Left renal cortex interstitium (tissue), 4 donors: ENCODE data around the gene CPN2. TPM values are rescaled to one million over a fixed set of nuclear protein-coding genes. Genes with fewer than 3 reads are reported as not detected.

Experiments
- DNase-seq, 4 donors: peaks; one replicate each; pipeline ENCODE4 v3.0.0-alpha.2; 2013; ENCODE audit warnings: low read depth in 4 of 4, low spot score in 2 of 4, missing footprints in 1 of 4
- polyA plus RNA-seq, 4 donors: library from polyadenylated mRNA; unstranded; fragments of 120-200 nt; gene quantifications; one replicate each; pipeline ENCODE4 v1.2.1, GENCODE V29; 2013; ENCODE audit not compliant: insufficient read length in 4 of 4

The CPN2 gene
- polyA plus RNA-seq, 4 donors, result 0.19 to 0.88 (median 0.67) TPM

GRCh38 chr3:194382196-194382891 lies 31.2 kb upstream of the CPN2 start:
- no peak for DNase-seq

DNA sequence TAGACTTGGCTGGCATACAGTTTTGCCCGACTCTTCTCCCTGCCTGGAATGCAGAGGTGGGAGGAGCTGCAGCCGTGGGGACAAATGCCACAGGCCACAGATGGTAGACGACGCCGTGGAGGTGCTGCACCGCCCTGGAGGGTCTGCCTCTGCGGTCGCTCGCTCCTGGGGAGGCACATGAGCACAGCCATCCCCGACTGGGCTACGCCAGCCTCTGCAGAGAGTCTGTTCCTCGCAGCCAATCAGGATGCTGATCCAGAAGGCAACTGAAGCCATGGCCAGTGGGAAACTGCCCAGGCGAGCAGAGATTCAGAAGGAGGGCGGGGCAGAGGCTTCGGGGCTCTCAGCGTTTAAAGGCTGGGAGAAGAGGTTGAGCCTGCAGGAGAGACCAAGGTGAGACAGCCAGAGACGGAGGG lies 30.3 kb upstream of the CPN2 start:
- no peak for DNase-seq

DNA sequence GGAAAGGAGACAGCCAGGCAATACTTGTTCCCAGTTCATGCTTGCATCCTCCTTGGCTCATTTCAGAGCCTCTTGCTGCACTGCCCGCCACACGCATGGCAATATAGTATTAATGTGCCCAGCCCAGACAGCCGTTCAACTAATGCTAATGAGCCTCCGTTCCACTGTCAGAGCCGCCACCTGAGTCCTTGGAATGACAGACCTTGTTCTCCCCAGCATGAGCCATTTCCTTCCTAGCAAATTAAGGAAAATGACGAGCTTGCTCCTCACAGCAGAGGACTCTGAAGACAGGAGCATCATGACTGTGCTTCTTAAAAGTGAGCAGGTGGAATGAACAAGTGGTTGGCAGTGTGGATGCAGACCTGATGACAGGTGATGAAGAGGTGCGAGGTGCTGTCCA lies 29.2 kb upstream of the CPN2 start:
- no peak for DNase-seq

GRCh38 chr3:194379651-194380050 lies 28.5 kb upstream of the CPN2 start:
- DNase-seq, result no peak

DNA sequence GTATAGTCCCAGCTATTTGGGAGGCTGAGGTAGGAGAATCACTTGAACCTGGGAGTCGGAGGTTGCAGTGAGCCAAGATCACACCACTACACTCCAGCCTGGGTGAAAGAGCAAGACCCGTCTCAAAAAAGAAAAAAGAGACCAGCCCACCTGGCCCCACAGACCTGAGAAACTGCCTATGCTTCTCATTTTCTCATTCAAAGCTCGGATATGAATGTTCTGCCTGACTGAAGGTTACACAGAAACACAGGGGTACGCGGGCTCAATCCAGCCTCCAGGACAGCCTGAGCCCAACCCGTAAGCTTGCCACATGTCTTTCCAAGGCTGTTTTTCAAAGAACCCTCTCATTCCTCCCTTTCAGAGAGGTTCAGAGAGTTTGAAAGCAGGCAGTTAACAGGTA lies 28.1 kb upstream of the CPN2 start:
- DNase-seq, result no peak

- no peak for DNase-seq
These were observed 26.6 kb upstream of the CPN2 start for GRCh38 chr3:194377708-194378107.

DNA sequence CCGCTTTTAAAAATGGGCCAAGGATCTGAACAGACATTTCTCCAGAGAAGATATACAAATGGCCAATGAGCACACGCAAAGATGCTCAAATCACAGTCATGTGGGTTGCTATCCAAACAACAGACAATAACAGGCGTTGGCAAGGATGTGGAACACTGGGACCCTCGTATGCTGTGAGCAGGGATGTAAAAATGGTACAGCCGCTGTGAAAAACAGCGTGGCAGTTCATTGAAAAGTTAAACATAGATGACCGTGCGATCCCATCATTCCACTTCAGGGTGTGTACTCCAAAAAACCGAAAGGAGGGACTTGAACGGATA lies 25.1 kb upstream of the CPN2 start:
- no peak for DNase-seq

DNA sequence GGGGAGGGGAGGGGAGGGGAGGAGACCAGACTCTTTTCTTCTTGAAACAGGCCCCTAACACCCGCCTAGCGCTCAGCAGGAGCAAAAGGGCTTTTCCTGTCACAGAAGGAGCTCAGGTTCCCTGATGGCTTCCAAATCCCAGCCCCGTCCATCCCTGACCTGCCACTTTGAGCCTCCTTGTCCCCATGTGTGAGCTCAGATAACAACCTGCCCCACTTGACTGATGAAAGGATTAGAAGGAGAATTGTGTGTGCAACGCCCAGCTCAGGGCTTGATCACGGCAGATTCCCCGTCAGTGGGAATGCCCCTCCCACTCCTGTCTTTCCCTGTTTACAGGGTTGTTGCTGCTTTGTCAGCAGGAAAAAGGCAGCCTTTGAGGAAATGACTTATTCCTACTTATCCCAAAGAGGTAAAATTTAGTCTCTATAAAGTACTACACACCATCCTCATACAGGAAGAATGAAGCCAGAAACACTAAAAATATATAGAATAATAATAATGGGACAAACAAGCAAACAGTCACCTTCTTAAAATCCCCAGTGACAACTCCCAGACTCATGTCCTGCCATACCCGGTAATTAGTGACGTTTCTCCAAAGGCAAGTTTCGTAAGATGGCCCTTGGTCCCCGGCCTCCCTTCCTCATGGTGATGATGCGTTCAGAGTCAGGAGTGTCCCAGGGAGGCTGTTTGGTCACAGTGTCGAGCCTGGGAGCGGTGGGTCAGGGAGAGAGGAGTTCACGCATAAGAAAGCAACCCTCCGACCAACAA lies 24.5 kb upstream of the CPN2 start:
- no peak for DNase-seq

GRCh38 chr3:194374935-194375334 lies 23.8 kb upstream of the CPN2 start:
- DNase-seq, result no peak

DNA sequence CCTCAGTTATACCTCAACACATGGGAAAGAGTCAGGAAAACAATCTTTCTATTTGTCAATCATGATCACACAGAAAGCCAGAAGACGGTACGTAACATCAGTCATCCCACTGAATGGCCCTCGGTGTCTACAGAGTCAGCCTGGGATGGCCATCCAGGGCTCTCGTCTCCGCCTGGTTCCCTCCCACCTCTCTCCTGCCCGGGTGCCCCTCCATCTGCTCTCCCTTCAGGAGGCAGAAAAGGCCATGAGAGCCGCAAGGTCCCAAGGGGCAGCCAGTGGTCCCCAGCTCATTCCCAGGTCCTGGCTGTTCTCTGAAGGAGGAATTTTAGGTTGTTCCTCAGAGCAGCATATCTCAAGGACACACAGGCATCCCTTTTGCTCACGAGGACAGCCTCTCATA lies 22.8 kb upstream of the CPN2 start:
- no peak for DNase-seq

GRCh38 chr3:194373028-194373427 lies 21.9 kb upstream of the CPN2 start:
- no peak for DNase-seq

DNA sequence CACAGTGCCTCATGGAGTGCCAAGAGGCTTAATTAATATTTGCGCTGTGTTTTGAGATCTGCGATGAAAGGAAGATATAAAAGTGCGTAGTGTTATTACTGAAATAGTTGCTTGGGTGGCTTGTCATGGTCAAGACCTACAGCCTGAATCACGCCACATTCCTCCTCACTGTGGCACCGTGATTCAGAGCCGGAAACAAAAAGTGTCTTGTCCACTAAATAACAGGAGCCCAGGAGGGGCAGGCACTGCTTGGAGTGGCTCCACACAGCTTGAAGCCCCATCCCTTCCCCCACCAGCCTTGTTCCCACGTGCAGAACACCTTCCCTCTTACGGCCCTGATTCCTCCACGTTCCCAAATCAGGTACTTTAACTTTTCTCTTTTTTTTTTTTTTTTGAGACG lies 19.6 kb upstream of the CPN2 start:
- DNase-seq, result no peak

GRCh38 chr3:194369522-194370279 lies 18.6 kb upstream of the CPN2 start, which contains the start of gene LRRC15:
LRRC15 (minus strand) TSS chr3:194369743; CDS start chr3:194361043, 8,700 bp downstream.
- no peak for DNase-seq

- no peak for DNase-seq
These were observed 17.8 kb upstream of the CPN2 start for GRCh38 chr3:194368918-194369317.

- no peak for DNase-seq
These were observed 17.1 kb upstream of the CPN2 start for GRCh38 chr3:194367992-194368841.

DNA sequence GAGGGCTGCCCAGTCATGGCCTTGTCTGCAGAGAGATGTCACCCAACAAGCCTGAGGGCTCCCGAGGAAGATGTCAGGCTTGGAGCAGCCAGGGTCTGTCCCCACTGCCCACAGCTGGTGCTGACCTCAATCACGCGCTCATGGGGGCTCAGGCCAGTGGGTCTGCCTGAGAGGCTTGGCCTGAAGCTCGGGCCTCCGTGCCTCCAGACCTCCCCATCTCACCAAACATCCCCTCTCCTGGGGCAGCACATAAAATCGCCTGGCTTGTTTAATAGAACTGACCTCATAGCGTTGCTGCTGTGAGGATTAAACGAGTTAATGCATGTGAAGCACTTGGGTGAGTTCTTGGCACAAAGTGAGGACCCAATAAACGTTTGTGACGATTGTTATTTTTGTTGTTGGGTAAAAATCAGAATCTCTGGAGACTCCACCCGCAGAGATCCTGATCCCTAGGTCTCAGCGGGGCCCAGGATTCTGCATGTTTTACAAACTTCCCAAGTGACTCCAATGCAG lies 14.9 kb upstream of the CPN2 start:
- no peak for DNase-seq

GRCh38 chr3:194365526-194365925 lies 14.4 kb upstream of the CPN2 start:
- no peak for DNase-seq

GRCh38 chr3:194364652-194365434 lies 13.7 kb upstream of the CPN2 start:
- peak in 1 of 4 donors; percentile 15 for DNase-seq

DNA sequence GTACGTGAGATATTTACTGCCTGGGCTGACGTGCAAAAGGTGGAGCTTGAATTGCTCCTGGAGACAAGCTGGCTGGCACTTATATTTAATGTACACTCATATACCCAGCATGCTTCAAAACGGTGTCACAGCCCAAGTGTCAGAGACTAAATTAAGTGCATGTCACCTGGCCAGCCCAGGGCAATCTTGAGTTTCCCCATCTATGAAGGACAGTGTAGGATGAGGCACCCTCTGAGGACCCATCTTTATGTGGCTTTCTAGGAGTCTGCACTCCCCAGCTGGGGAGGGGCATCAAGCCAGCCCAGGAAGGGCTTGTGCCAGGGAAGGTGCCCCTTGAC lies 13.2 kb upstream of the CPN2 start:
- no peak for DNase-seq

GRCh38 chr3:194360568-194360967 lies 9.4 kb upstream of the CPN2 start:
- DNase-seq, result no peak
